GM23248 (cell line): ENCODE results near the gene GRPEL2.

ENCODE experiments used
- EZH2 ChIP-seq: fragments of 200-600 bp; sonication (generic); IDR thresholded peaks from 2 replicates; pipeline ENCODE4 v1.6.1; 2018; ENCODE audit warnings: antibody characterized with exemption, mild to moderate bottlenecking; ENCODE audit not compliant: insufficient read depth, poor library complexity, severe bottlenecking
- EZH2phosphoT487 ChIP-seq: fragments of 200-600 bp; sonication (generic); IDR thresholded peaks from 2 replicates; pipeline ENCODE4 v1.6.1; 2018; ENCODE audit warnings: antibody characterized with exemption, moderate library complexity, mild to moderate bottlenecking, low read depth; ENCODE audit not compliant: insufficient read depth

- no peak for TF ChIP-seq EZH2
- TF ChIP-seq EZH2phosphoT487 = no peak
Measured at GRCh38 chr5:149299451-149300054, 45.7 kb upstream of the GRPEL2 start.
